ENCODE data around the gene CKAP2L. TPM values are rescaled to one million over a fixed set of nuclear protein-coding genes. Genes with fewer than 3 reads are reported as not detected.

Gene CKAP2L, protein sequence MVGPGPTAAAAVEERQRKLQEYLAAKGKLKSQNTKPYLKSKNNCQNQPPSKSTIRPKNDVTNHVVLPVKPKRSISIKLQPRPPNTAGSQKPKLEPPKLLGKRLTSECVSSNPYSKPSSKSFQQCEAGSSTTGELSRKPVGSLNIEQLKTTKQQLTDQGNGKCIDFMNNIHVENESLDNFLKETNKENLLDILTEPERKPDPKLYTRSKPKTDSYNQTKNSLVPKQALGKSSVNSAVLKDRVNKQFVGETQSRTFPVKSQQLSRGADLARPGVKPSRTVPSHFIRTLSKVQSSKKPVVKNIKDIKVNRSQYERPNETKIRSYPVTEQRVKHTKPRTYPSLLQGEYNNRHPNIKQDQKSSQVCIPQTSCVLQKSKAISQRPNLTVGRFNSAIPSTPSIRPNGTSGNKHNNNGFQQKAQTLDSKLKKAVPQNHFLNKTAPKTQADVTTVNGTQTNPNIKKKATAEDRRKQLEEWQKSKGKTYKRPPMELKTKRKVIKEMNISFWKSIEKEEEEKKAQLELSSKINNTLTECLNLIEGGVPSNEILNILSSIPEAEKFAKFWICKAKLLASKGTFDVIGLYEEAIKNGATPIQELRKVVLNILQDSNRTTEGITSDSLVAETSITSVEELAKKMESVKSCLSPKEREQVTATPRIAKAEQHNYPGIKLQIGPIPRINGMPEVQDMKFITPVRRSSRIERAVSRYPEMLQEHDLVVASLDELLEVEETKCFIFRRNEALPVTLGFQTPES
- 10 to 100 TPM in 1 of 2 donors, not detected in 1; 15.9 TPM for total RNA-seq
- polyA plus RNA-seq = under 1 TPM; 0.19 to 0.91 TPM

GRCh38 chr2:112764071-112765044, at the start of gene CKAP2L:
TSS of gene CKAP2L (minus strand) at chr2:112764609. CDS start at chr2:112764598, 11 bp downstream.
- TF ChIP-seq, protein P1, sequence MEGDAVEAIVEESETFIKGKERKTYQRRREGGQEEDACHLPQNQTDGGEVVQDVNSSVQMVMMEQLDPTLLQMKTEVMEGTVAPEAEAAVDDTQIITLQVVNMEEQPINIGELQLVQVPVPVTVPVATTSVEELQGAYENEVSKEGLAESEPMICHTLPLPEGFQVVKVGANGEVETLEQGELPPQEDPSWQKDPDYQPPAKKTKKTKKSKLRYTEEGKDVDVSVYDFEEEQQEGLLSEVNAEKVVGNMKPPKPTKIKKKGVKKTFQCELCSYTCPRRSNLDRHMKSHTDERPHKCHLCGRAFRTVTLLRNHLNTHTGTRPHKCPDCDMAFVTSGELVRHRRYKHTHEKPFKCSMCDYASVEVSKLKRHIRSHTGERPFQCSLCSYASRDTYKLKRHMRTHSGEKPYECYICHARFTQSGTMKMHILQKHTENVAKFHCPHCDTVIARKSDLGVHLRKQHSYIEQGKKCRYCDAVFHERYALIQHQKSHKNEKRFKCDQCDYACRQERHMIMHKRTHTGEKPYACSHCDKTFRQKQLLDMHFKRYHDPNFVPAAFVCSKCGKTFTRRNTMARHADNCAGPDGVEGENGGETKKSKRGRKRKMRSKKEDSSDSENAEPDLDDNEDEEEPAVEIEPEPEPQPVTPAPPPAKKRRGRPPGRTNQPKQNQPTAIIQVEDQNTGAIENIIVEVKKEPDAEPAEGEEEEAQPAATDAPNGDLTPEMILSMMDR (IDR thresholded peaks at IDR 0.05; ENCODE audit: low read depth, low read length, missing input control) = no peak
- TF ChIP-seq MAX (IDR thresholded peaks at IDR 0.05) (peak; percentile 45), YY1 (IDR thresholded peaks at IDR 0.05) (peak; percentile 69), JUND (IDR thresholded peaks at IDR 0.05) (no peak), TAF1 (conservative IDR thresholded peaks at IDR 0.05) (no peak), RXRA (IDR thresholded peaks at IDR 0.05) (peak in 1 of 2 donors; percentile 35), RAD21 (IDR thresholded peaks at IDR 0.05) (peak; percentile 20 to 50), EGR1 (IDR thresholded peaks at IDR 0.05; ENCODE audit: low read depth in 2 of 2) (no peak), NR2F2 (IDR thresholded peaks at IDR 0.05) (no peak), GABPA (IDR thresholded peaks at IDR 0.05 in 1 of 2, conservative IDR thresholded peaks at IDR 0.05 in 1 of 2) (no peak), HNF4G (IDR thresholded peaks at IDR 0.05) (no peak), FOXA2 (IDR thresholded peaks at IDR 0.05) (no peak), FOXA1 (IDR thresholded peaks at IDR 0.05) (no peak), ATF3 (IDR thresholded peaks at IDR 0.05) (no peak), SP1 (IDR thresholded peaks at IDR 0.05) (peak; percentile 66)
- TF ChIP-seq, protein P2, sequence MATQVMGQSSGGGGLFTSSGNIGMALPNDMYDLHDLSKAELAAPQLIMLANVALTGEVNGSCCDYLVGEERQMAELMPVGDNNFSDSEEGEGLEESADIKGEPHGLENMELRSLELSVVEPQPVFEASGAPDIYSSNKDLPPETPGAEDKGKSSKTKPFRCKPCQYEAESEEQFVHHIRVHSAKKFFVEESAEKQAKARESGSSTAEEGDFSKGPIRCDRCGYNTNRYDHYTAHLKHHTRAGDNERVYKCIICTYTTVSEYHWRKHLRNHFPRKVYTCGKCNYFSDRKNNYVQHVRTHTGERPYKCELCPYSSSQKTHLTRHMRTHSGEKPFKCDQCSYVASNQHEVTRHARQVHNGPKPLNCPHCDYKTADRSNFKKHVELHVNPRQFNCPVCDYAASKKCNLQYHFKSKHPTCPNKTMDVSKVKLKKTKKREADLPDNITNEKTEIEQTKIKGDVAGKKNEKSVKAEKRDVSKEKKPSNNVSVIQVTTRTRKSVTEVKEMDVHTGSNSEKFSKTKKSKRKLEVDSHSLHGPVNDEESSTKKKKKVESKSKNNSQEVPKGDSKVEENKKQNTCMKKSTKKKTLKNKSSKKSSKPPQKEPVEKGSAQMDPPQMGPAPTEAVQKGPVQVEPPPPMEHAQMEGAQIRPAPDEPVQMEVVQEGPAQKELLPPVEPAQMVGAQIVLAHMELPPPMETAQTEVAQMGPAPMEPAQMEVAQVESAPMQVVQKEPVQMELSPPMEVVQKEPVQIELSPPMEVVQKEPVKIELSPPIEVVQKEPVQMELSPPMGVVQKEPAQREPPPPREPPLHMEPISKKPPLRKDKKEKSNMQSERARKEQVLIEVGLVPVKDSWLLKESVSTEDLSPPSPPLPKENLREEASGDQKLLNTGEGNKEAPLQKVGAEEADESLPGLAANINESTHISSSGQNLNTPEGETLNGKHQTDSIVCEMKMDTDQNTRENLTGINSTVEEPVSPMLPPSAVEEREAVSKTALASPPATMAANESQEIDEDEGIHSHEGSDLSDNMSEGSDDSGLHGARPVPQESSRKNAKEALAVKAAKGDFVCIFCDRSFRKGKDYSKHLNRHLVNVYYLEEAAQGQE (IDR thresholded peaks at IDR 0.05) = no peak
- TF ChIP-seq, protein P3, sequence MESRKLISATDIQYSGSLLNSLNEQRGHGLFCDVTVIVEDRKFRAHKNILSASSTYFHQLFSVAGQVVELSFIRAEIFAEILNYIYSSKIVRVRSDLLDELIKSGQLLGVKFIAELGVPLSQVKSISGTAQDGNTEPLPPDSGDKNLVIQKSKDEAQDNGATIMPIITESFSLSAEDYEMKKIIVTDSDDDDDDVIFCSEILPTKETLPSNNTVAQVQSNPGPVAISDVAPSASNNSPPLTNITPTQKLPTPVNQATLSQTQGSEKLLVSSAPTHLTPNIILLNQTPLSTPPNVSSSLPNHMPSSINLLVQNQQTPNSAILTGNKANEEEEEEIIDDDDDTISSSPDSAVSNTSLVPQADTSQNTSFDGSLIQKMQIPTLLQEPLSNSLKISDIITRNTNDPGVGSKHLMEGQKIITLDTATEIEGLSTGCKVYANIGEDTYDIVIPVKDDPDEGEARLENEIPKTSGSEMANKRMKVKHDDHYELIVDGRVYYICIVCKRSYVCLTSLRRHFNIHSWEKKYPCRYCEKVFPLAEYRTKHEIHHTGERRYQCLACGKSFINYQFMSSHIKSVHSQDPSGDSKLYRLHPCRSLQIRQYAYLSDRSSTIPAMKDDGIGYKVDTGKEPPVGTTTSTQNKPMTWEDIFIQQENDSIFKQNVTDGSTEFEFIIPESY (IDR thresholded peaks at IDR 0.05) = no peak
- H3K9me3 ChIP-seq (ENCODE audit: control insufficient read depth in 4 of 4, low read length in 3 of 4) = no peaks in the 10 kb centered on the region
- peaks cover 2 to 14% (median 12%) of the 10 kb centered on the region in 4 donors for H3K4me1 ChIP-seq (ENCODE audit: control insufficient read depth in 4 of 4, insufficient read depth in 4 of 4, low read length in 3 of 4)
- peak; percentile 97 for DNase-seq (ENCODE audit: low spot score)
- H3K36me3 ChIP-seq (ENCODE audit: control insufficient read depth in 4 of 4, insufficient read depth in 3 of 4, low read depth in 1 of 4, low read length in 3 of 4) = no peaks in the 10 kb centered on the region
- under 1% methylated on average over 79 of the region's 79 CpGs for WGBS
- H3K4me3 ChIP-seq (ENCODE audit: low read depth in 1 of 3, low read length in 3 of 3) = peak within 1 kb of the TSS; percentile 64 to 93 (median 73)
- H3K27me3 ChIP-seq (ENCODE audit: control insufficient read depth in 4 of 4, insufficient read depth in 4 of 4, low read length in 3 of 4) = no peaks in the 10 kb centered on the region
- no peak within 1 kb of the TSS for H3K27ac ChIP-seq (ENCODE audit: low read depth in 1 of 2, low read length in 2 of 2)
- no peak within 1 kb of the TSS for H3K9ac ChIP-seq (ENCODE audit: low read depth in 1 of 2, low read length in 2 of 2)

Measured in liver (tissue), 9 donors.